LNCaP clone FGC (cell line): ENCODE measurements around the gene CHST15.

Experiments
- DNase-seq: peaks from one replicate; pipeline ENCODE4 v3.0.0-alpha.2; 2011; ENCODE audit warnings: low read depth
- H3K4me3 ChIP-seq: 2 replicates; pipeline ENCODE4 v1.5.1; 2011; ENCODE audit warnings: mild to moderate bottlenecking, low read depth, low read length, control low read depth
- TF ChIP-seq, protein P1 (sequence below): IDR thresholded peaks from 2 replicates; pipeline ENCODE4 v1.5.1; 2012; ENCODE audit warnings: mild to moderate bottlenecking; ENCODE audit not compliant: control insufficient read depth, insufficient read depth; ENCODE audit errors: extremely low read depth

The CHST15 gene

DNA sequence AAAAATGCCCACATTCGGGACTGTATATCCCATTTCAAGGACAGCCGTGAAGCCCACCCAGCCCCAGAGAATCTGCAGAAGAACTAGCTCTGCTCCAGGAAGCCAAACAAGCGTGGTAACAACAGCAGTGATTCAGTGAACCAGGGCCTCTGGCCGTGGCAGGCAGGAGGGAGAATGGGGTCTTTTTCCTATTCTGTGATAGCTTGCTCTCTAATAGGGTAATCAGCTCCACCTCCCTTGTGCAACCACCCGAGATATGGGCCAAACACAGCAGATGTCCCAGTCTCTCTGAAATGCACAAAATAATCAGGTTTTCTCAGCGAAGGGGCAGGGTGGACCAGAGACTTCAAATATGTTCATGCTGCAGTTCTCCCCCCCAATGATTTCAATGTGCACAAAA, 35.8 kb downstream of the CHST15 start:
- no peak overlapping the region for H3K4me3 ChIP-seq
- no peak for DNase-seq
- TF ChIP-seq, protein P1, sequence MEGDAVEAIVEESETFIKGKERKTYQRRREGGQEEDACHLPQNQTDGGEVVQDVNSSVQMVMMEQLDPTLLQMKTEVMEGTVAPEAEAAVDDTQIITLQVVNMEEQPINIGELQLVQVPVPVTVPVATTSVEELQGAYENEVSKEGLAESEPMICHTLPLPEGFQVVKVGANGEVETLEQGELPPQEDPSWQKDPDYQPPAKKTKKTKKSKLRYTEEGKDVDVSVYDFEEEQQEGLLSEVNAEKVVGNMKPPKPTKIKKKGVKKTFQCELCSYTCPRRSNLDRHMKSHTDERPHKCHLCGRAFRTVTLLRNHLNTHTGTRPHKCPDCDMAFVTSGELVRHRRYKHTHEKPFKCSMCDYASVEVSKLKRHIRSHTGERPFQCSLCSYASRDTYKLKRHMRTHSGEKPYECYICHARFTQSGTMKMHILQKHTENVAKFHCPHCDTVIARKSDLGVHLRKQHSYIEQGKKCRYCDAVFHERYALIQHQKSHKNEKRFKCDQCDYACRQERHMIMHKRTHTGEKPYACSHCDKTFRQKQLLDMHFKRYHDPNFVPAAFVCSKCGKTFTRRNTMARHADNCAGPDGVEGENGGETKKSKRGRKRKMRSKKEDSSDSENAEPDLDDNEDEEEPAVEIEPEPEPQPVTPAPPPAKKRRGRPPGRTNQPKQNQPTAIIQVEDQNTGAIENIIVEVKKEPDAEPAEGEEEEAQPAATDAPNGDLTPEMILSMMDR = no peak

DNA sequence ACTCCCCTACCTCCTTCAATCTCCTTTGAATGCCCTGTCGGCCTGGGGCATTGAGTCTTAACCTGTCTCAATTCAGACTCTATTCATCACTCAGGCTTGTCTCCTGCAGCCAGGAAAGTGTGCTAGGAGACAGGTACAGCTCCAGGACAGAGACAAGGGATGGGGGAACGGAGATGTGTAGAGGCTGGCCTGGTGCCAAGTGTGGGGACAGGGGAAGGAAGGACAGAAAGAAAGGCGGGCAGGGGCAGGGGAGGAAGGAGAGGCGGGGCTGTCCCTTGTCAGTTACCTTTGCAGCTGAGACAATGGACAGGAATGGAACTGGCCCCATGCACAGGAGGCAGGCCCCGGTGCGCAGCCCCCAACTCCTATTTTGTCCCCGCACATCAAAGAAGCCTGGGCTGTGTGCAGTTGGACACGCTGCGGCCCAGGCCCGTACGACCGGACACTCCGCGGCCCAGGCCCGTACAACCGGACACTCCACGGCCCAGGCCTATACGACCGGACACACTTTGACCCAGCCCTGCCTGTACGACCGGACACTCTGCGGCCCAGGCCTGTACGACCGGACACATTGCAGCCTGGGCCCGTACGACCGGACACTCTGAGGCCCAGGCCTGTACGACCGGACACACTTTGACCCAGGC, 36.9 kb downstream of the CHST15 start:
- H3K4me3 ChIP-seq = no peak overlapping the region
- TF ChIP-seq, protein P1 = no peak
- no peak for DNase-seq

- TF ChIP-seq, protein P1 = no peak
- no peak overlapping the region for H3K4me3 ChIP-seq
- DNase-seq = peak; percentile 30
Observed at GRCh38 chr10:124053971-124054370, 39.4 kb downstream of the CHST15 start.

GRCh38 chr10:124052561-124052960, 40.8 kb downstream of the CHST15 start:
- no peak overlapping the region for H3K4me3 ChIP-seq
- TF ChIP-seq, protein P1 = no peak
- no peak for DNase-seq

- DNase-seq = no peak
- TF ChIP-seq, protein P1 = no peak
- H3K4me3 ChIP-seq = no peak overlapping the region
Observed at GRCh38 chr10:124050021-124051015, 43.1 kb downstream of the CHST15 start.

- DNase-seq = no peak
- no peak overlapping the region for H3K4me3 ChIP-seq
- TF ChIP-seq, protein P1 = no peak
Observed at GRCh38 chr10:124049484-124049883, 43.9 kb downstream of the CHST15 start.
